SK-N-SH (cell line): Measurements from ENCODE around the gene SEC16A. TPM values are rescaled to one million over a fixed set of nuclear protein-coding genes. Genes with fewer than 3 reads are reported as not detected.

Experiments
- CTCF ChIA-PET: fragments of 300-600, 350-600 bp; formaldehyde crosslinking; extraction: SDS; loops from one replicate; lab custom pipeline; 2021; lab: Yijun Ruan, JAX
- POLR2A ChIA-PET: fragments of 350-600 bp; sonication (Branson Sonifier 250); formaldehyde crosslinking; extraction: SDS; loops from one replicate; lab custom pipeline; 2020; ENCODE audit warnings: antibody characterized with exemption, inconsistent platforms; lab: Yijun Ruan, JAX
- DNase-seq: peaks from one replicate; pipeline ENCODE4 v3.0.0; 2012
- H2AFZ ChIP-seq: fragments of 200-600 bp; sonication (generic); 2 replicates; pipeline ENCODE4 v1.8.1; 2016; ENCODE audit warnings: antibody characterized with exemption, mild to moderate bottlenecking, low read depth
- H3F3A ChIP-seq: fragments of 200-600 bp; sonication (generic); replicated peaks from 2 replicates; pipeline ENCODE3; 2016; ENCODE audit warnings: antibody characterized with exemption, mild to moderate bottlenecking; ENCODE audit not compliant: insufficient read depth
- H3K27ac ChIP-seq, 2 experiments: fragments of 200-500 bp in 1 of 2; fragments of 200-600 bp in 1 of 2; sonication (Bioruptor generic) in 1 of 2; sonication (generic), shearing (Covaris generic) in 1 of 2; 2 replicates each; pipeline versions ENCODE4 v1.5.1 to v1.6.1; 2014 to 2016; ENCODE audit warnings: low read depth in 2 of 2, inconsistent platforms in 1 of 2, low read length in 1 of 2, mild to moderate bottlenecking in 1 of 2, mixed read lengths in 1 of 2
- H3K27me3 ChIP-seq: fragments of 200-600 bp; sonication (generic), shearing (Covaris generic); 2 replicates; pipeline ENCODE4 v1.6.1; 2016; ENCODE audit warnings: mixed run types; ENCODE audit not compliant: insufficient read depth
- H3K36me3 ChIP-seq, 2 experiments: fragments of 200-500 bp in 1 of 2; fragments of 200-600 bp in 1 of 2; sonication (Bioruptor generic) in 1 of 2; sonication (generic) in 1 of 2; replicated peaks in 1 of 2; 2 replicates each; pipeline versions ENCODE3 to v1.5.1; 2014 to 2016; ENCODE audit warnings: low read length in 1 of 2, mild to moderate bottlenecking in 1 of 2; ENCODE audit not compliant: insufficient read depth in 2 of 2, control insufficient read depth in 1 of 2
- H3K4me1 ChIP-seq, 2 experiments: fragments of 200-500 bp in 1 of 2; fragments of 200-600 bp in 1 of 2; sonication (Bioruptor generic) in 1 of 2; sonication (generic), shearing (Covaris generic) in 1 of 2; 2 replicates each; pipeline versions ENCODE4 v1.5.1 to v1.6.1; 2014 to 2016; ENCODE audit warnings: low read depth in 1 of 2, low read length in 1 of 2, mixed run types in 1 of 2; ENCODE audit not compliant: insufficient read depth in 2 of 2, control insufficient read depth in 1 of 2
- H3K4me2 ChIP-seq: fragments of 200-600 bp; sonication (generic), shearing (Covaris generic); 2 replicates; pipeline ENCODE4 v1.6.1; 2017; ENCODE audit warnings: mixed run types
- H3K4me3 ChIP-seq, 2 experiments: fragments of 200-500 bp in 1 of 2; fragments of 200-600 bp in 1 of 2; sonication (Bioruptor generic) in 1 of 2; sonication (generic), shearing (Covaris generic) in 1 of 2; 2 replicates each; pipeline versions ENCODE4 v1.5.1 to v1.8.1; 2014 to 2016; ENCODE audit warnings: low read depth in 2 of 2, inconsistent platforms in 1 of 2, low read length in 1 of 2, mild to moderate bottlenecking in 1 of 2, mixed read lengths in 1 of 2, moderate library complexity in 1 of 2
- H3K79me2 ChIP-seq: fragments of 200-600 bp; sonication (generic); 2 replicates; pipeline ENCODE4 v1.8.1; 2017; ENCODE audit warnings: mild to moderate bottlenecking; ENCODE audit not compliant: insufficient read depth
- H3K9ac ChIP-seq: fragments of 200-600 bp; sonication (generic); 2 replicates; pipeline ENCODE4 v1.6.1; 2017; ENCODE audit warnings: mixed run types
- H3K9me2 ChIP-seq: fragments of 200-600 bp; sonication (generic); 2 replicates; pipeline ENCODE4 v1.6.1; 2017; ENCODE audit warnings: mixed run types
- H3K9me3 ChIP-seq: fragments of 200-600 bp; sonication (generic); 2 replicates; pipeline ENCODE4 v1.6.1; 2017; ENCODE audit warnings: mixed run types, mild to moderate bottlenecking, moderate library complexity
- H4K20me1 ChIP-seq: fragments of 200-600 bp; sonication (generic); 2 replicates; pipeline ENCODE4 v1.6.1; 2017; ENCODE audit warnings: mild to moderate bottlenecking, mixed run types; ENCODE audit not compliant: insufficient read depth
- CHD2 ChIP-seq: fragments of 150-350 bp; IDR thresholded peaks from 2 replicates; pipeline ENCODE4 v1.6.1; 2018; ENCODE audit warnings: low read length; ENCODE audit not compliant: partially characterized antibody
- ELF1 ChIP-seq: IDR thresholded peaks from 2 replicates; pipeline ENCODE4 v1.4.0; 2012
- EP300 ChIP-seq, 2 experiments: IDR thresholded peaks; 2 replicates each; pipeline versions ENCODE4 v1.4.0 to v1.6.1; 2012; ENCODE audit warnings: borderline replicate concordance in 1 of 2, low read depth in 1 of 2, low read length in 1 of 2
- FOXJ3 ChIP-seq: sonication (generic); formaldehyde crosslinking; IDR thresholded peaks from 2 replicates; pipeline ENCODE4 v1.5.1; 2020; ENCODE audit warnings: mild to moderate bottlenecking, missing genetic modification reagents
- FOXM1 ChIP-seq: IDR thresholded peaks from 2 replicates; pipeline ENCODE4 v1.4.0; 2012; ENCODE audit warnings: low read depth, mild to moderate bottlenecking
- GABPA ChIP-seq: IDR thresholded peaks from 2 replicates; pipeline ENCODE4 v1.4.0; 2012; ENCODE audit warnings: low read depth, mild to moderate bottlenecking
- MEF2A ChIP-seq: IDR thresholded peaks from 2 replicates; pipeline ENCODE4 v1.4.0; 2012; ENCODE audit warnings: low read depth, borderline replicate concordance
- NRF1 ChIP-seq: IDR thresholded peaks from 2 replicates; pipeline ENCODE4 v1.6.1; 2012; ENCODE audit warnings: low read depth, mild to moderate bottlenecking, low read length
- POLR2AphosphoS5 ChIP-seq: IDR thresholded peaks from 2 replicates; pipeline ENCODE4 v1.6.1; 2012; ENCODE audit warnings: low read depth, low read length
- RAD21 ChIP-seq: IDR thresholded peaks from 2 replicates; pipeline ENCODE4 v1.6.1; 2012; ENCODE audit warnings: mild to moderate bottlenecking, low read length
- RFX5 ChIP-seq: IDR thresholded peaks from 2 replicates; pipeline ENCODE4 v1.6.1; 2012; ENCODE audit warnings: mild to moderate bottlenecking, improper control_type of control experiment, low read length
- SIN3A ChIP-seq: IDR thresholded peaks from 2 replicates; pipeline ENCODE4 v1.6.1; 2012; ENCODE audit warnings: low read depth, mild to moderate bottlenecking, low read length, moderate library complexity, borderline replicate concordance
- SMC3 ChIP-seq: IDR thresholded peaks from 2 replicates; pipeline ENCODE4 v1.6.1; 2012; ENCODE audit warnings: low read depth, low read length, improper control_type of control experiment
- TAF1 ChIP-seq: IDR thresholded peaks from 2 replicates; pipeline ENCODE4 v1.6.1; 2012; ENCODE audit warnings: low read depth, mild to moderate bottlenecking, low read length, moderate library complexity, borderline replicate concordance
- TEAD4 ChIP-seq: IDR thresholded peaks from 2 replicates; pipeline ENCODE4 v1.4.0; 2012; ENCODE audit warnings: mild to moderate bottlenecking, borderline replicate concordance; ENCODE audit not compliant: insufficient read depth
- YY1 ChIP-seq: IDR thresholded peaks from 2 replicates; pipeline ENCODE4 v1.4.0; 2012; ENCODE audit warnings: low read depth, mild to moderate bottlenecking
- WGBS: methylation state at CpG from one replicate; pipeline ENCODE4 v1.1.6; 2017; ENCODE audit warnings: low lambda C conversion rate; 5-methylcytosine and 5-hydroxymethylcytosine counted together
- polyA plus RNA-seq, 3 experiments: library from polyadenylated mRNA; depleted of rRNA; stranded (reverse); fragments of >200 nt; gene quantifications; 2 replicates each; pipeline ENCODE4 v1.2.3, GENCODE V29; 2012
- TF ChIP-seq, protein P1 (sequence below): IDR thresholded peaks from 2 replicates; pipeline ENCODE4 v1.4.0; 2012; ENCODE audit warnings: low read depth
- TF ChIP-seq, protein P2 (sequence below): fragments of 150-350 bp; IDR thresholded peaks from 2 replicates; pipeline ENCODE4 v1.6.1; 2017; ENCODE audit warnings: antibody characterized with exemption, low read length, low read depth, borderline replicate concordance
- TF ChIP-seq, protein P3 (sequence below): IDR thresholded peaks from 2 replicates; pipeline ENCODE4; 2012
- TF ChIP-seq, protein P4 (sequence below): IDR thresholded peaks from 2 replicates; pipeline ENCODE4 v1.4.0; 2012; ENCODE audit warnings: low read depth, borderline replicate concordance

SEC16A gene
- polyA plus RNA-seq, 1 of the 3 experiments (the other 2 are of a cell fraction): 25.9 TPM

DNA sequence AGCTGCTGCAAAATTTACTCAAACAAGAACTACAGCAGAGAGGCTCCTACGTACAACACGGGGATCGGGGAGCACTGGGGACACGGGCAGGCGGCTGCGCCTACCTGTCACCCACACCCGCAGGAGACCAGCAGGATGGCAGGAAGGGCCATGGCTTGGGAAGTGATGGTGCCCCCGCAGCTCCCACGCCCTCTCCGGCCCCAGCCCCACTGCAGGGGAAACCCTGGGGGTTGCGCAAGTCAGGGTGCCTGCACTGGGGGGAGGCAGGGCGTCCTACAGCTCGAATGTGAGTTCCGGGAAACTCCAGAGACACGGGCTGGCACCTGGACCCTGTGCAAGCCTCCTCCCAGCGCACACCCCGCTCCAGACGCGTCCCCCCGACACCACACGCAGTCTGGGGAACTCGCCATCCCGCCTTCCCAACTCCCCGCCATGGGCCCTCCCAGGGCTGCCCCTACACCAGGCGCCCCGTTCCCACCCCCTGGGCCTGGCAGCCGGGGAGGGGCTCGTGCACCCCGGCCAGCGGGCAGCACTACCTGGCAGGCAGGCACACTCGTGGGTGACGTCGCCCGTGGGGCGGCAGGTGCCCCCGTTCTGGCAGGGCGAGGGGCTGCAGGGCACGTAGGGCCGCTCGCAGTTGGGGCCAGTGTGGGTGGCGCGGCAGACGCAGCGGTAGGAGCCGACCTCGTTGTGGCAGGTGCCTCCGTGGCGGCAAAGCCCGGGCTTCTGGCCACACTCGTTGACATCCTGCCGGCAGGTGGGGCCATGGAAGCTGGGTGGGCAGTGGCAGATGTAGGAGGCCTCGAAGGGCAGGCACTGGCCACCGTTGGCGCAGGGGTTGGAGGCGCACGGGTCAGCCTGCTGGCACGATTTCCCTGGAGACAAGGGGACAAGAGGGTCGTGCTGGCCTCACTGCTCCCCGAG lies 39.7 kb upstream of the SEC16A start:
- no peak overlapping the region for H3K4me2 ChIP-seq
- H3K9me2 ChIP-seq: no peaks in the 10 kb centered on the region
- no peak overlapping the region for H3K4me3 ChIP-seq
- H3F3A ChIP-seq: no peaks in the 10 kb centered on the region
- no peaks in the 10 kb centered on the region for H3K9me3 ChIP-seq
- DNase-seq: no peak
- TF ChIP-seq, protein P1, sequence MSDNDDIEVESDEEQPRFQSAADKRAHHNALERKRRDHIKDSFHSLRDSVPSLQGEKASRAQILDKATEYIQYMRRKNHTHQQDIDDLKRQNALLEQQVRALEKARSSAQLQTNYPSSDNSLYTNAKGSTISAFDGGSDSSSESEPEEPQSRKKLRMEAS: no peak
- TF ChIP-seq SIN3A (no peak), SMC3 (no peak), FOXJ3 (CRISPR knock-in tag) (no peak), POLR2AphosphoS5 (no peak), NRF1 (no peak), ELF1 (no peak), EP300 (IDR thresholded peaks at IDR 0.05; ENCODE audit: borderline replicate concordance in 1 of 2, low read depth in 1 of 2, low read length in 1 of 2) (no peak), RFX5 (no peak), CHD2 (no peak), FOXM1 (no peak), RAD21 (no peak), MEF2A (no peak), TEAD4 (no peak), YY1 (no peak), TAF1 (no peak), GABPA (no peak)
- TF ChIP-seq, protein P2, sequence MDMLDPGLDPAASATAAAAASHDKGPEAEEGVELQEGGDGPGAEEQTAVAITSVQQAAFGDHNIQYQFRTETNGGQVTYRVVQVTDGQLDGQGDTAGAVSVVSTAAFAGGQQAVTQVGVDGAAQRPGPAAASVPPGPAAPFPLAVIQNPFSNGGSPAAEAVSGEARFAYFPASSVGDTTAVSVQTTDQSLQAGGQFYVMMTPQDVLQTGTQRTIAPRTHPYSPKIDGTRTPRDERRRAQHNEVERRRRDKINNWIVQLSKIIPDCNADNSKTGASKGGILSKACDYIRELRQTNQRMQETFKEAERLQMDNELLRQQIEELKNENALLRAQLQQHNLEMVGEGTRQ: no peak
- TF ChIP-seq, protein P3, sequence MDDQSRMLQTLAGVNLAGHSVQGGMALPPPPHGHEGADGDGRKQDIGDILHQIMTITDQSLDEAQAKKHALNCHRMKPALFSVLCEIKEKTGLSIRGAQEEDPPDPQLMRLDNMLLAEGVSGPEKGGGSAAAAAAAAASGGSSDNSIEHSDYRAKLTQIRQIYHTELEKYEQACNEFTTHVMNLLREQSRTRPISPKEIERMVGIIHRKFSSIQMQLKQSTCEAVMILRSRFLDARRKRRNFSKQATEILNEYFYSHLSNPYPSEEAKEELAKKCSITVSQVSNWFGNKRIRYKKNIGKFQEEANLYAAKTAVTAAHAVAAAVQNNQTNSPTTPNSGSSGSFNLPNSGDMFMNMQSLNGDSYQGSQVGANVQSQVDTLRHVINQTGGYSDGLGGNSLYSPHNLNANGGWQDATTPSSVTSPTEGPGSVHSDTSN: no peak
- TF ChIP-seq, protein P4, sequence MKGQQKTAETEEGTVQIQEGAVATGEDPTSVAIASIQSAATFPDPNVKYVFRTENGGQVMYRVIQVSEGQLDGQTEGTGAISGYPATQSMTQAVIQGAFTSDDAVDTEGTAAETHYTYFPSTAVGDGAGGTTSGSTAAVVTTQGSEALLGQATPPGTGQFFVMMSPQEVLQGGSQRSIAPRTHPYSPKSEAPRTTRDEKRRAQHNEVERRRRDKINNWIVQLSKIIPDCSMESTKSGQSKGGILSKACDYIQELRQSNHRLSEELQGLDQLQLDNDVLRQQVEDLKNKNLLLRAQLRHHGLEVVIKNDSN: no peak
- H4K20me1 ChIP-seq: peaks cover 15% of the 10 kb centered on the region
- no peak overlapping the region for H2AFZ ChIP-seq
- H3K4me1 ChIP-seq: peaks cover 0 to 3% of the 10 kb centered on the region in 2 experiments; a peak in 1 of 4 replicates
- no peaks in the 10 kb centered on the region for H3K79me2 ChIP-seq
- peaks cover 0 to 22% of the 10 kb centered on the region in 2 experiments for H3K36me3 ChIP-seq
- no peak overlapping the region for H3K9ac ChIP-seq
- WGBS: 95% methylated on average over 41 of the region's 59 CpGs
- no peak overlapping the region for H3K27ac ChIP-seq
- ChIA-PET POLR2A (no interaction called here), CTCF (interaction anchor here (1.6 to 1.8 kb wide), 2 partner anchors 34 to 35 kb away, joined by 4 to 7 read pairs; no protein-coding TSS in a partner anchor)
- H3K27me3 ChIP-seq: no peaks in the 10 kb centered on the region
